SK-N-SH treated with all-trans-retinoic acid at 6 μM for 48 hours (cell line): ENCODE measurements around the gene BICDL1.

Experiments used
- ARNTL ChIP-seq: fragments of 450-650 bp; formaldehyde crosslinking; IDR thresholded peaks from 2 replicates; pipeline ENCODE4 v1.5.0; 2020; ENCODE audit warnings: low read depth, mild to moderate bottlenecking, moderate library complexity, borderline replicate concordance
- CSDC2 ChIP-seq: fragments of 250-450 bp; sonication (Bioruptor Pico); IDR thresholded peaks from 2 replicates; pipeline ENCODE4 v1.5.0; 2020; ENCODE audit warnings: mild to moderate bottlenecking, moderate library complexity
- ESRRG ChIP-seq: fragments of 250-450 bp; sonication (Bioruptor Pico); IDR thresholded peaks from 2 replicates; pipeline ENCODE4 v1.6.1; 2021; ENCODE audit warnings: mild to moderate bottlenecking
- ISL1 ChIP-seq: fragments of 250-450 bp; sonication (Bioruptor Pico); IDR thresholded peaks from 2 replicates; pipeline ENCODE4 v2.1.2; 2022; ENCODE audit warnings: mild to moderate bottlenecking, moderate library complexity
- RARB ChIP-seq: fragments of 250-450 bp; sonication (Bioruptor Pico); IDR thresholded peaks from 2 replicates; pipeline ENCODE4 v1.8.0; 2021; ENCODE audit warnings: mild to moderate bottlenecking, moderate library complexity
- SNAI2 ChIP-seq: fragments of 250-450 bp; sonication (Bioruptor Pico); IDR thresholded peaks from 2 replicates; pipeline ENCODE4 v1.5.0; 2020; ENCODE audit warnings: mild to moderate bottlenecking, moderate library complexity
- TCF4 ChIP-seq: fragments of 250-450 bp; sonication (Bioruptor Pico); IDR thresholded peaks from 2 replicates; pipeline ENCODE4 v1.8.0; 2021; ENCODE audit warnings: mild to moderate bottlenecking, moderate library complexity, borderline replicate concordance
- ZFP30 ChIP-seq: fragments of 450-650 bp; formaldehyde crosslinking; IDR thresholded peaks from 2 replicates; pipeline ENCODE4 v1.5.0; 2022; ENCODE audit warnings: mild to moderate bottlenecking, moderate library complexity
- ZNF565 ChIP-seq: fragments of 450-650 bp; formaldehyde crosslinking; conservative IDR thresholded peaks from 2 replicates; pipeline ENCODE4 v1.5.0; 2020; ENCODE audit warnings: low read depth, mild to moderate bottlenecking, moderate library complexity
- ZNF70 ChIP-seq: fragments of 450-650 bp; formaldehyde crosslinking; IDR thresholded peaks from 2 replicates; pipeline ENCODE4 v1.5.0; 2020; ENCODE audit warnings: mild to moderate bottlenecking, moderate library complexity
- ZNF8 ChIP-seq: fragments of 450-650 bp; formaldehyde crosslinking; IDR thresholded peaks from 2 replicates; pipeline ENCODE4 v1.5.0; 2020; ENCODE audit warnings: mild to moderate bottlenecking, moderate library complexity
- TF ChIP-seq, protein P1 (sequence below): fragments of 250-450 bp; sonication (Bioruptor Pico); IDR thresholded peaks from 2 replicates; pipeline ENCODE4 v1.8.0; 2020; ENCODE audit warnings: mild to moderate bottlenecking, moderate library complexity, borderline replicate concordance
- TF ChIP-seq, protein P2 (sequence below): fragments of 250-450 bp; sonication (Bioruptor Pico); IDR thresholded peaks from 2 replicates; pipeline ENCODE4 v1.8.0; 2021; ENCODE audit warnings: low read depth, mild to moderate bottlenecking, moderate library complexity, borderline replicate concordance
- TF ChIP-seq, protein P3 (sequence below): fragments of 250-450 bp; sonication (Bioruptor Pico); IDR thresholded peaks from 2 replicates; pipeline ENCODE4 v1.5.1; 2021; ENCODE audit warnings: mild to moderate bottlenecking, moderate library complexity

DNA sequence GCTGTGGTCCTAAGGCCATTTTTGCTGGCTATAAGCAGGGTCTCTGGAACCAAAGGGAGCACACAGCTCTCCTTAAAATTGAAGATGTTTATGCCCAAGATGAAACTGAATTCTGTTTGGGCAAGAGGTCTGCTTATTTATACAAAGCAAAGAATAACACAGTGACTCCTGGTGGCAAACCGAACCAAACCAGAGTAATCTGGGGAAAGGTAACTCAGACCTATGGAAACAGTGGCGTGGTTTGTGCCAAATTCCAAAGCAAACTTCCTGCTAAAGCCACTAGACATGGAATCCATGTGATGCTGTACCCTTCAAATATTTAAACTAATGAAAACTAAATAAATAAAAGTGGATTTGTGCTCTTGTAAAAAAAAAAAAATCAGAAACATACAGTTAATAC lies 29.6 kb upstream of the BICDL1 start:
- TF ChIP-seq, protein P1, sequence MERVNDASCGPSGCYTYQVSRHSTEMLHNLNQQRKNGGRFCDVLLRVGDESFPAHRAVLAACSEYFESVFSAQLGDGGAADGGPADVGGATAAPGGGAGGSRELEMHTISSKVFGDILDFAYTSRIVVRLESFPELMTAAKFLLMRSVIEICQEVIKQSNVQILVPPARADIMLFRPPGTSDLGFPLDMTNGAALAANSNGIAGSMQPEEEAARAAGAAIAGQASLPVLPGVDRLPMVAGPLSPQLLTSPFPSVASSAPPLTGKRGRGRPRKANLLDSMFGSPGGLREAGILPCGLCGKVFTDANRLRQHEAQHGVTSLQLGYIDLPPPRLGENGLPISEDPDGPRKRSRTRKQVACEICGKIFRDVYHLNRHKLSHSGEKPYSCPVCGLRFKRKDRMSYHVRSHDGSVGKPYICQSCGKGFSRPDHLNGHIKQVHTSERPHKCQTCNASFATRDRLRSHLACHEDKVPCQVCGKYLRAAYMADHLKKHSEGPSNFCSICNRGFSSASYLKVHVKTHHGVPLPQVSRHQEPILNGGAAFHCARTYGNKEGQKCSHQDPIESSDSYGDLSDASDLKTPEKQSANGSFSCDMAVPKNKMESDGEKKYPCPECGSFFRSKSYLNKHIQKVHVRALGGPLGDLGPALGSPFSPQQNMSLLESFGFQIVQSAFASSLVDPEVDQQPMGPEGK = no peak
- TF ChIP-seq ARNTL (CRISPR knock-in tag) (no peak), ISL1 (CRISPR knock-in tag) (no peak), ESRRG (CRISPR knock-in tag) (no peak), ZNF70 (no peak), ZFP30 (no peak), SNAI2 (CRISPR knock-in tag) (no peak), ZNF8 (CRISPR knock-in tag) (no peak), CSDC2 (CRISPR knock-in tag) (no peak), ZNF565 (CRISPR knock-in tag) (no peak), RARB (CRISPR knock-in tag) (no peak), TCF4 (CRISPR knock-in tag) (no peak)
- TF ChIP-seq, protein P2, sequence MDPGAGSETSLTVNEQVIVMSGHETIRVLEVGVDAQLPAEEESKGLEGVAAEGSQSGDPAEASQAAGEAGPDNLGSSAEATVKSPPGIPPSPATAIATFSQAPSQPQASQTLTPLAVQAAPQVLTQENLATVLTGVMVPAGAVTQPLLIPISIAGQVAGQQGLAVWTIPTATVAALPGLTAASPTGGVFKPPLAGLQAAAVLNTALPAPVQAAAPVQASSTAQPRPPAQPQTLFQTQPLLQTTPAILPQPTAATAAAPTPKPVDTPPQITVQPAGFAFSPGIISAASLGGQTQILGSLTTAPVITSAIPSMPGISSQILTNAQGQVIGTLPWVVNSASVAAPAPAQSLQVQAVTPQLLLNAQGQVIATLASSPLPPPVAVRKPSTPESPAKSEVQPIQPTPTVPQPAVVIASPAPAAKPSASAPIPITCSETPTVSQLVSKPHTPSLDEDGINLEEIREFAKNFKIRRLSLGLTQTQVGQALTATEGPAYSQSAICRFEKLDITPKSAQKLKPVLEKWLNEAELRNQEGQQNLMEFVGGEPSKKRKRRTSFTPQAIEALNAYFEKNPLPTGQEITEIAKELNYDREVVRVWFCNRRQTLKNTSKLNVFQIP (CRISPR knock-in tag) = no peak
- TF ChIP-seq, protein P3, sequence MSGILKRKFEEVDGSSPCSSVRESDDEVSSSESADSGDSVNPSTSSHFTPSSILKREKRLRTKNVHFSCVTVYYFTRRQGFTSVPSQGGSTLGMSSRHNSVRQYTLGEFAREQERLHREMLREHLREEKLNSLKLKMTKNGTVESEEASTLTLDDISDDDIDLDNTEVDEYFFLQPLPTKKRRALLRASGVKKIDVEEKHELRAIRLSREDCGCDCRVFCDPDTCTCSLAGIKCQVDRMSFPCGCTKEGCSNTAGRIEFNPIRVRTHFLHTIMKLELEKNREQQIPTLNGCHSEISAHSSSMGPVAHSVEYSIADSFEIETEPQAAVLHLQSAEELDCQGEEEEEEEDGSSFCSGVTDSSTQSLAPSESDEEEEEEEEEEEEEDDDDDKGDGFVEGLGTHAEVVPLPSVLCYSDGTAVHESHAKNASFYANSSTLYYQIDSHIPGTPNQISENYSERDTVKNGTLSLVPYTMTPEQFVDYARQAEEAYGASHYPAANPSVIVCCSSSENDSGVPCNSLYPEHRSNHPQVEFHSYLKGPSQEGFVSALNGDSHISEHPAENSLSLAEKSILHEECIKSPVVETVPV (CRISPR knock-in tag) = no peak
